Tibial nerve (tissue), 4 donors: ENCODE results near the gene SLC16A6. TPM values are rescaled to one million over a fixed set of nuclear protein-coding genes. Genes with fewer than 3 reads are reported as not detected.

Experiments used
- DNase-seq, 2 donors: peaks; one replicate each; pipeline ENCODE4 v3.0.0-alpha.2; 2019; ENCODE audit warnings: low spot score in 2 of 2
- H3K27ac ChIP-seq, 4 donors: fragments of 200-600 bp; sonication (generic) in 3 of 4; one replicate each; pipeline ENCODE4 v1.5.1; 2017 to 2019; ENCODE audit warnings: mild to moderate bottlenecking in 1 of 4
- H3K27me3 ChIP-seq, 2 donors: fragments of 200-600 bp; sonication (generic) in 1 of 2; one replicate each; pipeline versions ENCODE4 v1.5.1 to v1.6.0; 2017 to 2019
- H3K36me3 ChIP-seq, 3 donors: fragments of 200-600 bp; sonication (generic); one replicate each; pipeline ENCODE4 v1.5.1; 2018 to 2019
- H3K4me1 ChIP-seq, 4 donors: fragments of 200-600 bp; sonication (generic) in 3 of 4; one replicate each; pipeline ENCODE4 v1.5.1; 2017 to 2019
- H3K4me3 ChIP-seq, 4 donors: fragments of 200-600 bp; sonication (generic) in 3 of 4; one replicate each; pipeline ENCODE4 v1.5.1; 2017 to 2019; ENCODE audit warnings: mild to moderate bottlenecking in 1 of 4, moderate library complexity in 1 of 4
- H3K9me3 ChIP-seq, 4 donors: fragments of 200-600 bp; sonication (generic) in 3 of 4; one replicate each; pipeline ENCODE4 v1.5.1; 2017 to 2019
- CTCF ChIP-seq, 5 experiments: fragments of 200-600 bp in 3 of 5; fragments of 450-650 bp in 2 of 5; sonication (generic) in 3 of 5; IDR thresholded peaks; one replicate each; pipeline ENCODE4 v1.5.1; 2016 to 2019; ENCODE audit warnings: antibody characterized with exemption in 5 of 5, mild to moderate bottlenecking in 3 of 5, moderate library complexity in 2 of 5
- EP300 ChIP-seq, 2 donors: sonication (generic); formaldehyde crosslinking; IDR thresholded peaks; one replicate each; pipeline ENCODE4 v1.6.1; 2017; ENCODE audit warnings: antibody characterized with exemption in 2 of 2, mild to moderate bottlenecking in 1 of 2
- POLR2A ChIP-seq, 2 donors: fragments of 450-650 bp; IDR thresholded peaks; one replicate each; pipeline ENCODE4 v1.6.1; 2017; ENCODE audit warnings: antibody characterized with exemption in 2 of 2, mild to moderate bottlenecking in 2 of 2, moderate library complexity in 2 of 2
- WGBS, 2 donors: methylation state at CpG; one replicate each; pipeline ENCODE4 v1.1.5; 2018; 5-methylcytosine and 5-hydroxymethylcytosine counted together
- total RNA-seq, 4 donors: library from RNA; depleted of rRNA; stranded (reverse); fragments of >200 nt; gene quantifications; one replicate each; pipeline ENCODE4 v1.1.0, GENCODE V29; 2016

The SLC16A6 gene
- total RNA-seq, 4 donors from 2014 or later: 0.20 to 0.90 TPM; not detected in 2

- no peak for DNase-seq
- H3K4me3 ChIP-seq: no peak overlapping the region
- no peaks in the 10 kb centered on the region for H3K27me3 ChIP-seq
- no peaks in the 10 kb centered on the region for H3K9me3 ChIP-seq
- peaks cover 0 to 3% (median 1%) of the 10 kb centered on the region in 4 donors for H3K4me1 ChIP-seq
- TF ChIP-seq CTCF (IDR thresholded peaks at IDR 0.05) (no peak), POLR2A (IDR thresholded peaks at IDR 0.05) (no peak), EP300 (IDR thresholded peaks at IDR 0.05) (no peak)
- H3K27ac ChIP-seq: no peak overlapping the region
- WGBS, 2 donors: 90% methylated on average over 8 of the region's 8 CpGs
- H3K36me3 ChIP-seq: no peaks in the 10 kb centered on the region
Observed at GRCh38 chr17:68307443-68307842, 16.5 kb upstream of the SLC16A6 start.

GRCh38 chr17:68306819-68307218 lies 15.9 kb upstream of the SLC16A6 start:
- H3K27ac ChIP-seq: no peak overlapping the region
- TF ChIP-seq CTCF (IDR thresholded peaks at IDR 0.05): no peak
- TF ChIP-seq EP300 (IDR thresholded peaks at IDR 0.05): no peak
- no peak for TF ChIP-seq POLR2A (IDR thresholded peaks at IDR 0.05)
- DNase-seq: no peak
- H3K4me3 ChIP-seq: no peak overlapping the region
- no peaks in the 10 kb centered on the region for H3K27me3 ChIP-seq
- H3K36me3 ChIP-seq: no peaks in the 10 kb centered on the region
- peaks cover 0 to 7% (median 0%) of the 10 kb centered on the region in 4 donors for H3K4me1 ChIP-seq
- H3K9me3 ChIP-seq: no peaks in the 10 kb centered on the region
- 65 to 74% methylated on average over 6 of the region's 6 CpGs for WGBS, 2 donors

GRCh38 chr17:68305142-68305541 lies 14.2 kb upstream of the SLC16A6 start:
- TF ChIP-seq EP300 (IDR thresholded peaks at IDR 0.05) (no peak), POLR2A (IDR thresholded peaks at IDR 0.05) (no peak), CTCF (IDR thresholded peaks at IDR 0.05) (no peak)
- no peak for DNase-seq
- WGBS, 2 donors: 73 to 76% methylated on average over 4 of the region's 4 CpGs
- no peak overlapping the region for H3K27ac ChIP-seq
- H3K9me3 ChIP-seq: no peaks in the 10 kb centered on the region
- H3K27me3 ChIP-seq: no peaks in the 10 kb centered on the region
- no peak overlapping the region for H3K4me3 ChIP-seq
- H3K36me3 ChIP-seq: no peaks in the 10 kb centered on the region
- H3K4me1 ChIP-seq: peaks cover 0 to 7% (median 0%) of the 10 kb centered on the region in 4 donors

GRCh38 chr17:68304706-68305105 lies 13.8 kb upstream of the SLC16A6 start:
- 92 to 93% methylated on average over 6 of the region's 6 CpGs for WGBS, 2 donors
- Histone ChIP-seq H3K27me3 (no peaks in the 10 kb centered on the region), H3K9me3 (no peaks in the 10 kb centered on the region), H3K27ac (no peak overlapping the region), H3K4me3 (no peak overlapping the region), H3K4me1 (peaks cover 0 to 7% (median 0%) of the 10 kb centered on the region in 4 donors), H3K36me3 (no peaks in the 10 kb centered on the region)
- DNase-seq: no peak
- no peak for TF ChIP-seq CTCF (IDR thresholded peaks at IDR 0.05)
- TF ChIP-seq POLR2A (IDR thresholded peaks at IDR 0.05): no peak
- TF ChIP-seq EP300 (IDR thresholded peaks at IDR 0.05): no peak

- Histone ChIP-seq H3K27me3 (no peaks in the 10 kb centered on the region), H3K4me3 (no peak overlapping the region), H3K4me1 (peaks cover 0 to 7% (median 0%) of the 10 kb centered on the region in 4 donors), H3K9me3 (peaks cover 0 to 5% (median 0%) of the 10 kb centered on the region in 4 donors), H3K36me3 (no peaks in the 10 kb centered on the region), H3K27ac (no peak overlapping the region)
- no peak for TF ChIP-seq CTCF (IDR thresholded peaks at IDR 0.05)
- TF ChIP-seq POLR2A (IDR thresholded peaks at IDR 0.05): no peak
- TF ChIP-seq EP300 (IDR thresholded peaks at IDR 0.05): no peak
- 41% methylated on average over 4 of the region's 4 CpGs for WGBS, 2 donors
- DNase-seq: no peak
Observed at GRCh38 chr17:68302666-68303065, 11.7 kb upstream of the SLC16A6 start.
